NOMO-1 treated with dmso at 0.1 percent for 144 hours (cell line): Measurements from ENCODE around the gene FBXO34.

ENCODE experiments used
- DNase-seq: peaks from one replicate; lab custom pipeline; 2025; ENCODE audit not compliant: unreplicated experiment; lab: John Stamatoyannopoulos, UW

The FBXO34 gene

DNA sequence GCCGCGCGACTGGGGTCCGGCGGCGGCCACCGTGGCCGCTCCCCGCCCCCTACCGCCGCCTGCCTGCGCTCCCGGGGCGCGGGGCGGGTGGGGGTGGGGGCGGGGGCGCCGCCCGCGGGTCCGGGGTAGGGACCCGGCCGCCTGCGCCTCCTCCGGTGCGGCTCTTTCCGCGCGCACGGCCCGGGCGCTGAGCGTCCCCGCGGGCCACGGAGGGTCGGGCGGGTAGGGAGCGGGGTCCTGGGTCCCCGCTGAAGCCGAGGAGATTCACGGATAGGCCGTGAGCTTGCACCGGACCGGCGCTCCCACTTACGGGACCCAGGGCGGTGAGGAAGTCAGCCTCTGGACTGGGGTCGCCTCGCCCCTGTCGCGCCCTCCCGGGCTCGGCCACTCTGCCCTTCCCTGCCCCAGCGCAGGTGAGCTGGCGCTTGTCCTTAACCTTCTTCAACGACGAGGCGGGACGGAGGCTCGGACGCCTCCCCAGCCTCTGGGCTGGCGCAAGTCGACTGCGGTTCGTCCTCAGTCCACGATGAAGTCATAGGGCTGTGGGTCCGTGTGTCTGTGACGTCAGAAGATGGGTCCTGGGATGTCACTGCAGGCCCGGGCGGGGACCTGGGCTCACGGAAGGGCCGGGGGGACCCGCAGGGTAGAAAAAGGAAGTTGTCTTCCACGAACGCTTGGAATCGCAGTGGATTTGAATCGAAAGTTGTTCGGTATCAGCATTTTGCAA is 514 bp downstream of the FBXO34 start:
- DNase-seq: peak; percentile 85

DNA sequence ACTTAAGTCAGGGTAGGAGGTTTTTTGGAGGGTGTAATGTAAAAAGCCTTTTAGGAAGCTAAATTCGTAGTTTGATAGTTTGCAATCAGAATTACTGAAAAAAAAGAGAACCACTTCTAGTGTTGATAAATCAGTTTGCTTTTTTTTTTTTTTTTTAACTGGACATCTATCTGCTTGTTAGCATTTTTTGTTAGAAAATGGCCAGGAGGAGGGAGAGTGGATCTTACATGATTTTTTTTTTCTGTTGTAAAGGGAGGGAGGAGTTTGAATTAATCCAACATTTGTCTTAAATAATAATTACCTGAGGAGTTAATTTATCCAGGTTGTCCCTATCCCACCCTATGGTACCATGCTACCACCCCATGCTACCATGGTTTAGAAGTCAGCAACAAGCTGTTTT is 1.2 kb downstream of the FBXO34 start:
- no peak for DNase-seq

DNA sequence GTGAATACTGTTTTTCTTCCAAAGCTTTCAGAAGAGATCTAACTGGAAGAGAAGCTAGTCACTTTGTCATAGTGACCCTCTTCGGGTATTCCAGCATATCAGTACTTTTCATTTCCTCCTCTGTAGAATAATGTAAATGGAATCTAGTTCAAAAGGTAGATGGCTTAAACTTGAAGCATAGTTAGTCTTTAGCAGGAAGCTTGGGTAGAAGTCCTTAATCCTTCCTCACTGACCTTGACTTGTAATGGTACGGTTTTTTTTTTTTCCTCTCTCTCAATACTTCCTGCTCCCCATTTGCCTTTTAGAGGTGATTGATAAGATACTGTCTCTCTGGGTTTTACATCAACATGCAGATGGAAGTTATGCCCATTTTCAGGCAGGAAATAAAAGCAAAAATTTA is 1.7 kb downstream of the FBXO34 start:
- DNase-seq: no peak

DNA sequence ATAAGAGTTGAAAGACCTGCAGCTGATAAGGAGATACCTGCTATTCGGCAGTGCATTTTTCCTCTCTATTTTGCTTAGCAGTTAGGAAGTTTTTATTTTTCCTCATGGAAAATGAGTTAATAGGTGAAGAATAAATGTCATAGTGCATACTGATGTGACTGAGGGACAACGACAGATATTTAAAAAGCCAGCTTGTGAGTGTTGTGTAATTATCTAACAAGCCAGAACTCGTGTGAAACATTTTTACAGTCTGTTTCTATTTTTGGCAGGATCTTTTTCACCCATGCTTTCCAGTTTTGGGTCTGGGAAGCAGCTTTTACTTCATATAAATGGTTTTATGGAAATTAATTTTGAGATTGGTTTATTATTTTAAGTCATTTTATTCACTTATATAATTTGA is 2.9 kb downstream of the FBXO34 start:
- no peak for DNase-seq

DNA sequence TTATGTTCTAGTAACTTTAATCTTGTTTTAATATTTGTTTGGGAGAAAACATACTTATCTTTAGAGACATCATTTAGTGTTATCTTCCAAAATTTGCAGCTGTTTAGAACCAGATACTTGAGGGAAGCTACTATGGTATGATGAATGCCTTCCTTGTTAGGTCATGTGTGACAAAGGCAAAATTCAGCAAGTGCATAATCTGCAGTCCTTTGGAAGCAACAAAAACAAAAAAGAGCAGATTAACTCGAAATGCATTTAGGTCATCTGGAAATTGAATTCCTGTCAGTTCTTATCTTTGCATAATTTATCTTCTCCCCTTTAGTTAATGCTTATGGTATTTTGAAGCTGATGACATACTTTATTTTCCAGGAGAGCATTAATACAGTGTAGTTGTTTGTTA is 3.5 kb downstream of the FBXO34 start:
- DNase-seq: no peak

DNA sequence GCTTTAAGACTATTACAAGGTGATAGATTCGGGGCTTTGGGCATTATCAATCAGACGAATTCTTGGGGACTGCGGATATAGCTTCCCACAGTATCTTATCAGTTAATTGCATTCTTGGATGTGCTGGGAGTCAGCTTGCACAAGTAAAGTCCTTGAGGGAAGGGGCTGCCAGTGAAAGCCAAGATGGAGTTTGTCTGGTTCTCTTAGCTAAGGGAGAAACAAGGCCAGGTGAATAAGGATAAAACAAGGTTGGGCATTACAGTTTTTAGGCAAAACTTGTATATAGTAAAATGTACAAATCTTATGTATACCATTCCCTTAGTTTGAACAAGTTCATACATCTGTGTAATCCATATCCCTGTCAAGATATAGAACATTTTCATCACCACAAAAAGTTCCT is 5.5 kb downstream of the FBXO34 start:
- no peak for DNase-seq

DNA sequence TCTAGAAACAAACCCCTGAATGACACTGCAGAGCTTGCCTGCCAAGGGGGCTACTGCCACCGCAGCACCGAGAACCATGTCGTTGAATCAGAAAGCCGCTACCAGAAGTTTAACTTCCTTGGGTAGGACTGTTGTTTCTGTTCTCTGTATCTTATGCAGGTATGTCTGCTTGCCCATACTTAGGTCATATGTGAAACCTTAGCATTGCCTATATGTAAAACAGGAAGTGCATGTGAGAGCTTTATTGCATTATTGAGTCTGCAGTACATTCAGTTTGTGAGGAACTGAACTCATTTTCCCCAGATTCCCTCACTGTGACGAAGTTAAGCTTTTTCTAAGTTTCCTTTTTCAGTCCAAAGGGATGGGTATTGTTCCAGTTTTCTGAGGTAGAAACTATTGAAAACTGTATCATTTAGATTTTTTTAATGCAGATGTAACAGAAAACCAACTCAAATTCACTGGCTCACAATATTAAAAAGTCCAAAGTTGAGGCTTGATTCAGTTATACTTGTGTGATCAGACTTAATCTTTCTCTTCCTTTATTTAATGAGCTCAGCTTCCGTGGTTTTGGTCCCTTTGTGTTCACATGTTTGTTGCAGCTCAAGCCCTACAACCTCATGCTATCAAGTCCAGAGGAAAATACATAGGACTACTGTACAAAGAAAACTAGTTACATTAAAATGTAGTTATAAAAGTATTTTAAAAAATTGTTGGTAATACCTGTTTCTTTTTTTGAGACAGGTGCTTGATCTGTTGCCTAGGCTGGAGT is 6.9 kb downstream of the FBXO34 start:
- DNase-seq: peak; percentile 17

DNA sequence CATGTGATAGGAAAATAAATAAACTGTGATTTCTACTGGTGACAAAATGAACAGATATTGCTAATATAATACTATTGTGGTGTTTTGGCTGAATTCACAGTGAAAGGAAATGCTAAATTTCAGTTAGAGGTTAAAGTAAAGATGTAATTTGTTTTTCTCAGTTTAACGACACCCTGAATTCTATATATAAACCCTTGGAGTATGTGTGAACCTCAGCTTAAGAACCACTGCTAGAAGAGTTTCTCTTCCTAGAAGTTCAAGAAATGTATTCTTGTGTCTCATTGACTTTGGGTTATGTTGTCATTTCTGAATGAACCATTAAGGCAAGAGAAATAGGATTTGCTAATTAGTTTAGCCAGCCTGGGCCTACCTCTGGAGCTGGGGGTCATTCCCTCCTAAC is 8.2 kb downstream of the FBXO34 start:
- DNase-seq: no peak

DNA sequence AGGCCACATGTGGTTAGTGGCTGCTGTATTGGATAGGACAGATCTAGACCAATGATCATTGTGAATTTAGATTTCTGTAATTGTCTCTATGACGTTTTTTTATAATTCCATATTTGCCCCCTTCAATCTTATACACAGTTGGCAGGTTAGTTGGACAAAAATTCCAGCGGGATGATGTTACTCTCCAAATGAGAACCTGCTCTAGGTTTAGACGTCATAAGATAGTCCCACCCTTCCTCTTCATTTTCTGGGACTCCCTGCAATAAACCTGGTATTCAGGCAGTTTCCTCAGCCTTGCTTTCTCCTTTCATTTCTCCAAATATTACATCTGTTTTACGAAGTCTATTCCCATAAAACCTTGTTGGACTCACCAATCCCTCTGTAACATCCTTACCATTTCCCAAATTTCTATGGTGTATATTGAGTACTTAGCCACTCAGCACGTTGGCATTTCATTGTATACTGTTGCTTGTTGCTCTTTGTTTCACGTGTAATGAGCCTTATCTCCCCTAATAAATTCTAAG is 10.2 kb downstream of the FBXO34 start:
- DNase-seq: no peak

DNA sequence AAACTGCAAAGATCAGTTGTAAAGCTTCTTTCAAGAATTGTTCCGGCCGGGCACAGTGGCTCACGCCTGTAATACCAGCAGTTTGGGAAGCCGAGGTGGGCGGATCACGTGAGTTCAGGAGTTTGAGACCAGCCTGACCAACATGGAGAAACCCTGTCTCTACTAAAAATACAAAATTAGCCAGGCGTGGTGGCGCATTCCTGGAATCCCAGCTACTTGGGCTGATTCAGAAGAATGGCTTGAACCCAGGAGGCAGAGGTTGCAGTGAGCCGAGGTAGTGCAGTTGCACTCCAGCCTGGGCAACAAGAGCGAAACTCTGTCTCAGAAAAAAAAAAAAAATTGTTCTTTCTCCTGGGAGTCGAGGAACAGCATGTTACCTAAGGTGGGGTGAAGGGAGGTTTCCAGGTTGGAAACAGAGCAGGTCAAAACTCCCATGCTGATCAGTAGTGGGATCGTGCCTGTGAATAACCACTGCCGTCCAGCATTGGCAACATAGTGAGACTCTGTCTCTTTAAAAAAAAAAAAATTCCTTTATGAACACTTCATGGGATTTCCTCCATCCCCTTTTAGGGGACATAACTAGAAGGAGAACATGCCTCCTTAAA is 13.9 kb downstream of the FBXO34 start:
- no peak for DNase-seq

DNA sequence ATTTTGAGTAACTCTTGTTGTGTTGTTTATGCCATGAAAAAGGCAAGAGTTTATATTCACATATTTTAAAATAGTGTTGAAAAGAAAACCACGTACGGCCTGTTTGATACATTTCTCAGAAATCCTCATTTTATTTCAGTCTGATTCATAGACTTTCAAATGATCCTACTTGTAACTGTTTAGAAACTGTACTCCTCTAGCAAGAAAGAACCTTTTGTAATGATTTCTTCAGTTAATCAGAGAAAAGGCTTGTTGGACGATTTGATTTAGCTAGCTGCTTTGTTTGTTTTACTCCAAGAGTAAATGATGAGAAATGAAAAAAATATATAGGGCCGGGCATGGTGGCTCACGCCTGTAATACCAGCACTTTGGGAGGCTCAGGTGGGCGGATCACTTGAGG is 17.2 kb downstream of the FBXO34 start:
- DNase-seq: no peak

DNA sequence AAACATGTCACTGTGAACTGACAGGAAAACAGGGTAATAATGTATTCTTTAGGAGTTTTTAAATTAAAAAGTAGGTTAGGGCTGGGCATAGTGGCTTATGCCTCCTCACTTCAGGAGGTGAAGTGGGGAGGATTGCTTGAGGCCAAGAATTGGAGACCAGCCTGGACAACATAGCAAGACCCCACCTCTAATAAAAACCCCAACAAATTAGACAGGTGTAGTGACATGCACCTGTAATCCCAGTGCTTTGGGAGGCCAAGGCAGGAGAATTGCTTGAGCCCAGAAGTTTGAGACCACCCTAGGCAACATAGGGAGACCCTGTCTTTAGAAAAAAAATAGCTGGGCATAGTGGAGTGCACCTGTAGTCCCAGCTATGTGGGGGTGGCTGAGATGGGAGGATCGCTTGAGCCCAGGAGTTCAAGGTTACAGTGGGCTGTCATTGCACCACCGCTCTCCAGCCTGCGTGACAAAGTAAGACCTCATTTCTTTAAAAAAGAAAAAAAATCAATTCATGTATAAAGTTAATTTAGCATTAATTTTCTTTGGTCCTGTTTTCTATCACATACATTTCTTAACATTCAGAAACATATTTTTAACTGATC is 20.4 kb downstream of the FBXO34 start:
- no peak for DNase-seq

DNA sequence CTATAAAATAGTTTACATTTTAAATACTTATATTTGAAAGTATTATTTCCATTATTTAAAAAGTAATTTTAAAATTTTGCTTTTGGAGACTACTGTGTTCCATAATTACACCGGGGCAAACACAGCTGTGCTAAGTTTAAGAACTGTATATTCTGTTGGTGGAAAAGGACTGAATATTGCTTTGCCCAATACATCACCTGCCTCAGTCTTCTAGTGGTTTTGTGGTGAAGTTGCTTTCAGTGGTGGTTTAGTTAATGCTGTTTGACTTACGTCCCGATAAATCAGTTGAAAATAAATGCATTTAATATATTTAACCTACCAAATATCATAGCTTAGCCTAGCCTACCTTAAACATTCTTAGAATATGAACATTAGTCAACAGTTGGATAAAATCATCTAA is 23.4 kb downstream of the FBXO34 start:
- no peak for DNase-seq

DNA sequence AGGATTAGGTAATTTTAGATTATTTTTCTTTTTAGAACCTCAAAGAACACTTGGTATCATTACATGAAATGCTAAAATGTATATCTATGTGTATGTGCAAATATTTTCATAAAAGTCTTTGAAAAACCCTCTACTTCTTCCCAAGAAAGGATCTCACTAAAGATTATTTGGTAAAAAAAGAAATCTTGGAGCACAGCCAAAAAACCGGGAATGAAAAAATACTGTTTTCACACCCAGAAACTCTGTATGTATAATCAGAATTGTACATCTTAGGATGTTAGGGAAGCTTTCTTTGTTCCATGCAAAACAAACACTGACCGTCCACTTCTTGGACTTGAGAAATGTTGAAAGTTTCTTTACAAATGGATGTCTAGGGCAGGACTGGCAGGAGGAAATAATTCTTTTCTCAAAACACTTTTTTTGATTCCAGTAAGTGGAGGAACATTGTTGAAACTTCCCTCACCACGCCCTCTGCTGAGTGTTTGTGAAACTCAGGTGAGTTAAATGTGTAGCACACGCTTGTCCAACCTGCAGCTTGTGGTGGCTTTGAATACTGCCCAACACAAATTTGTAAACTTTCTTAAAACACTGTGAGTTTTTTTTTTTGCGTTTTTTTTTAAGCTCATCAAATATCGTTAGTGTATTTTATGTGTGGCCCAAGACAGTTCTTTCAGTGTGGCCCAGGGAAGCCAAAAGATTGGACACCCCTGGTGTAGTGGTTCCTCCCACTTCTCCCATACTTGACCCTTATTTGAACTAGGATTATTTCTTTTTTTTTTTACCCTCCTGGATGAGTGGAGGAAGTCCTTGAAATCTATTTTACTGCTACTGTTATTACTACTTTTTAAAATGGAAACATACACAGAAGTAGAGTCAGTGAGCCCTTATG is 26.6 kb downstream of the FBXO34 start:
- no peak for DNase-seq

DNA sequence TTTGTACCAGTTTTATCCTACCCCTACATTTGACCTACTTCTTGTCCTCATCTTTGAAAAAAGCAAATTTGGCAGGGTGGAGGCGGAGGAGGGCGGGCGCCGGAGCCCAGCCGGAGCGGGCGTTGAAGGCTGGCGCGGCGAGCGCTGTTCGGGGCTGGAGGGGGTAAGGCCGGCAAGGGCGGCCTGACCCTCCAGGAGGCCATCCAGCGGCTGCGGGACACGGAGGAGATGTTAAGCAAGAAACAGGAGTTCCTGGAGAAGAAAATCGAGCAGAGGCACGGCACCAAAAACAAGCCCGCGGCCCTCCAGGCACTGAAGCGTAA is 27.2 kb downstream of the FBXO34 start:
- DNase-seq: no peak

DNA sequence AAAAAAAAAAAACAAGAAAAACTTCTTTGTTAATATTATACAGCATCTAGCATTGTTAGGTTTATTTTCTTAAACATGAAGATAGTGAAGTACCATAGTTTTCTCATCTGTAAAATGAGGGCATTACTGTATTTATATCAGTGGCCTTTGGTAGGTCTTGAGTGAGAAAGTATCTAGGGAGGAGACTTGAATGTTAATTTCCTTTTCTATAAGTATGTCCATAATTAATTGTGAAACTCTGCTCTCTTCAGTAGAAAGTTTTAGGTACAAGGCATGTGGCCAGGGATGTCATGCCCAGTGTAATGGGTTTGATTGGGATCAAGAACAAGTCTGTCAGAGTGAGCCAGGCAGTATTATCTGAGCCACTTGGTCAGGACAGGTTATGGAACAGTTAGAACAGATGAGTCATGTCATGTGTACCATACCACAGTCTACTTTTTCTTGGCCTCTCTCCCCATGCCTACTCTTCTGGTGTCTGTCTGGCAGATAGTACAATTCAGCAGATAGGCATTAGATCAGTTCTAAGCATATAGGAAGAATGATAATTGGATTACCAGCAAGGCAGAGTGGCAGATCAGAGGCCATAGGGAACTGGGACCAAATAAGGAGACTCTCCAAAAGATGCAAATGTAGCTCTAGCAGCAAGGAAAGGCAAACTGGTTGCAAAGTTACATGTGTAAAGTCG is 30.4 kb downstream of the FBXO34 start:
- no peak for DNase-seq

DNA sequence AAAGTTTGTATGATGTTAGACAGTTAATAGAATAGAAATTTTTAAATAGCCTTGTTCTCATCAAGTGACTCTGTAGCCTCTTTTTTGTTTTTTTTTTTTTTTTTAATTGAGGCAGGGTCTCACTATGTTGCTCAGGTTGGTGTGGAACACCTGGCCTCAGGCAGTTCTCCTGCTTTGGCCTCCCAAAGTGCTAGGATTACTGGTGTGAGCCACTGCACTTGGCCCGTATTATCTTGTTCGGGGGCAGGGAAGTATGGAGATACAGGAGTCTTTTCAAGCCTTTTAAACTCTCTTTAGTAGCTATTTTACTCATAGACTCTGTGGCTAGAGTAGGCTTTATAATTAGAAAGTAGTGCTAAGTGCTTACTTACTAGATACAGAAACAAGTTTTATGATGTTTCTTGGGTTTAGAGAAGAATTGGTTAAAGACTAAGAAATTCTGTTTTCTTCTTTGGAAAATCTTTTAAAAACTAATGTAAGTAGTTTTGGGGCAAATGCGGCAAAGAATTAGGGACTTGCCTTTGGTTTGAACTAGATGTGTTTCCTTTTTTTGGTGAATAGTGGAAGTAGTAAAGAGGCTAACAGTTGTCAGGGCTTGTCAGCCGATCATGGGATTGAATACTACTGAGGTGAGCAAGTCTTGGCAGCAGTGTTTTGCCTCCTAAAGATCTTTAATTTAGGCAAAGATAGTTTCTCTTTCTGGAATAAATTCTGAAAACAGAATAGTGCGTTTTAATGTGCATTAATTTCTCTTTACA is 31.3 kb downstream of the FBXO34 start:
- DNase-seq: no peak

DNA sequence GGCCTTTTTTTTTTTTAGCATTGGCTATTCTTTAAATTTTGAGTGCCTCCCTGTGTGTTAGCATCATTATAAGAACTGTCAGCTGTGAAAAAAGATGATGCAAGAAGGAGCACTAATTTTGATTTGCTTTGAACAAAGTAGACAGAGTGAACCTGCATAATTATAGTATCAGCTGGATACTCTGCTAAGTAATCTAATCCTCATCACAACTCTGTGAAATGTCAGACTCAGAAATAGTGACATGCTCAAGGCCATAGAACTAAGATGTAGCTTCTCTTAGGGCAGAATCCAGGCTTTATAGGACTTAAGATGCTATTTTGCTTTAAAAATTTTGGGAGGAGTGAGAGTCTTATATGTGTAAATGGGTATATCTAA is 31.9 kb downstream of the FBXO34 start:
- DNase-seq: no peak

DNA sequence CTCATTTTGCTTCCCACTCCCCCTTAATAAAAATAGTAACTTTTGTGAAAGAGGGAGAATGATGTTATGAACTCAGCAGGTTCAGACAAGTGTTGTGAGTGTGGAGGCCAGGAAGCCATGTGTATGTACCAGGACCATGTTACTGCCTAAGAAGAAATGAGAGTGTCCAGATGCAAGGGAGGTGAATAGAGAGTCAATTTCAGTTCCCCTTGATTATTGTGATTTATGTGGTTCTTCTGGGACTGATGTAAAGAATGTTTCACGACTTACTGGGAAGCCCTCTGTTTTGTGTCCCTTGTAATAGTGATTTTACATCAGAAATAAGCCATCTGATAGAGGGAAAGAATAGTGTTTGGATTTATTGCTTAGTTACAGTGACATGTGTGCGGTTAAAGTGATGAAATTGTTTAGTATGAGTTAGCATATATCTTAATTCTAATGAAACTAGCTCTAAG is 32.5 kb downstream of the FBXO34 start:
- DNase-seq: peak; percentile 63
